IPS-18c (cell line): Measurements from ENCODE around the gene KRT79.

ENCODE experiments used
- H3K4me3 ChIP-seq: 2 replicates; pipeline ENCODE4 v1.7.0; 2013; ENCODE audit warnings: low read depth, mild to moderate bottlenecking, low read length, moderate library complexity; ENCODE audit not compliant: insufficient read depth
- H3K9me3 ChIP-seq: one replicate; pipeline ENCODE4 v1.6.1; 2013; ENCODE audit warnings: mild to moderate bottlenecking, low read length, moderate library complexity; ENCODE audit not compliant: control insufficient read depth, insufficient read depth

Gene KRT79

DNA sequence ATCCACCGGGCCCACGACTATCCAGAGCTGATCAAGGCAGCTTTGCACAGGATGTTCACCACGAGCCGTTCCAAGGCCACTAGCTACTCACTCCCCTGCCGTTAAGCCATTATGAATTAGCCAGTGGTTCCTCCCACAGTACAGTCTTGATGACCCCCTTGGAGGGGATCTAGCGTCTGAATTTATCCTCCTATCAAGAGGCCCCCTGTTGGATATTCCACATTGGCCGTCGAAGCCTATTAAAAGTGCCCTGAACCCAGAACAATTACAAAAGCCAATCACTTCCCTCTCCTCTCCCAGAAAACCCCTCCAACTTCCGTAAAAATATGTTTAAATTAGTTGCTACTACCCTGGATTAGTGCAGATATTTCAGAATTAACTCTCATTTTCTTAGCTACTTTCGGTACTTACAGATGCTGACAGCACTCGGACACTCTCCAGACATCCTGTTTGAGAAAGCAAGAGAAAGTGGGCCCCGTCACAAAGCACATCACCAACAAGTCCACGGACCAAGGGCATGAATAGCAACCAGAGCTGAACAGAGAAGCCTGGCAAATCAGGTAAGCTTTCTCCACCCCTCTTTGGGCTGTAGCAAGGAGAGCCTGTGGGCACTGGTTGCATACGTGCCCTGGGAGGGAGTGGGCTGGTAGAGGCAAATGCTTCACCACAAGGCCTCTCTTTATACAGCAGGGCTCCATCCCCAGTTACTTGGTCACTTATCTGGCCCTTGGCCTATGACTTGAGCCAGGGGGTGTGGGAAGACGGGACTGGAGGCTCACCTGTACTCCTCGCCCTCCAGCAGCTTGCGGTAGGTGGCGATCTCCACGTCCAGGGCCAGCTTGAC lies 43.5 kb downstream of the KRT79 start:
- peaks cover under 1% of the 10 kb centered on the region for H3K9me3 ChIP-seq
- H3K4me3 ChIP-seq: no peak overlapping the region

DNA sequence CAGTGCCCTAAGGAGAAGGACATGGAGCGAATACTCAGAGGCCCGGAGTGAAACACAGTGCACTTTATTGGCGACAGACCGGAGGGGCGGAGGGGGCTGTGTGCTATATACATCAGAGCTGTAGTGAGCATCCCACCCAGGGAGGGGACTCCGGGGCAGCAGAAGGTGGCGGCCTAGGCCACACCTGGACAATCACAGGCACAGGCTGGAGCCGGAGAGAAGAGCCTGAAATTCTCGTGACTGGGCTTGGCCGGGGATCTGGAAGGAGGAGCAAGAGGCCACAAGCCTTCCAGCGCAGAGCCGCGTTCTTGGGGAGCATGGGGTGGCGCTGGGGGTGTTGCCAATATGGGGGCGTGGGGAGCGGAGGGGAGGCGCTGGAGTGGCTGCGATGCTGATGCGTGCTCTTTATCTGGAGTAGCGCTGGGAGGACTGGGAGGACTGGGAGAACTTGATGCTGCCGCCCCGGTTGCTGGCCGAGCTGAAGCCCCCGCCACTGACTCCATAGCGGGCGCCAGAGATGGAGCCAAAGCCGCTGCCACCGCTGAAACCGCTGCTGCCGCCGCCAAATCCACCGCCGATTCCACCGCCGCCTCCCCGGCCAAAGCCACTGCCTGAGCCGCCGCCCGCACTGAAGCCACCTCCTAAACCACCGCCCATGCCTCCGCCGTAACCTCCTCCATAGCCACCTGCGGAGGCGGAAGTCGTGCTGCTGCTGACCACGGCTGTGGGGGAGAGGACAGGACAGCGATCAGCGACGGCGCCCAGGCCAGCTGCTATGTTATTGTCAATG lies 44.3 kb downstream of the KRT79 start:
- no peaks in the 10 kb centered on the region for H3K9me3 ChIP-seq
- H3K4me3 ChIP-seq: no peak overlapping the region

DNA sequence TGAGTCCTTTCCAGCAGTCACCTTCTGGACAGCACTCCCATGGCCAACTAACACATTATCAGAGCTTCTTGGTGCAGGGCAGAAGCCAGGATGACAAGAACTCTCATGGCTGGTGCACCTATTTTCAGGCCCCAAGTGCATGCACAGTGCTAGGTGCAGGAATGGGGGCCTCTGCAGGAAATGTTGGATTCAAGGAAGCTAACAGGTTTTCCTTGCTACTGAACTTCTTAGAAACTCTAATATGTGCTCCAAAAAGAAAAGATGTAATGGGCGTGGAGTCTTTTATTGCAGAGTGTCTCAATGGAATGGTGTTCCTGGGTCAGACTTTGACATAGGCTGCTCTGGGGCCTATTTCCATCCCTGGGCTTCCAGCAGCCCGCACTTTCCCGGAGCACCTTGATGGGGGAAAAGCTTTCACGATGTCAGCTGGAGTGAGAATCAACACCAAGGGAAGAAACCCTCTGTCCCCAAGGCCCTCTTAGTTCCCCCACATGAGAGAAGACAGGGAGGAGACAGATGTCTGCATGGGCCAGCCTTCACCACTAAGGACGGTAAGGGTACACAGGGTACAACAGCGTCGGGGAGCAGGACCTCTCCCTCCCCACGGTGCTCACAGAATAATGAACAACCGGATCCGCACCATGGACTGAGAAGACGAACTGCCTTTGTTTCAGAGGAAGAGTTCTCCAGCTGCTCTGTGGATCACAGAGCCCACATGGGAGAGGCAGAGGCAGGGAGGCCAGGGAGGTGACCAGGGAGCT lies 45.1 kb downstream of the KRT79 start:
- H3K4me3 ChIP-seq: no peak overlapping the region
- H3K9me3 ChIP-seq: no peaks in the 10 kb centered on the region

DNA sequence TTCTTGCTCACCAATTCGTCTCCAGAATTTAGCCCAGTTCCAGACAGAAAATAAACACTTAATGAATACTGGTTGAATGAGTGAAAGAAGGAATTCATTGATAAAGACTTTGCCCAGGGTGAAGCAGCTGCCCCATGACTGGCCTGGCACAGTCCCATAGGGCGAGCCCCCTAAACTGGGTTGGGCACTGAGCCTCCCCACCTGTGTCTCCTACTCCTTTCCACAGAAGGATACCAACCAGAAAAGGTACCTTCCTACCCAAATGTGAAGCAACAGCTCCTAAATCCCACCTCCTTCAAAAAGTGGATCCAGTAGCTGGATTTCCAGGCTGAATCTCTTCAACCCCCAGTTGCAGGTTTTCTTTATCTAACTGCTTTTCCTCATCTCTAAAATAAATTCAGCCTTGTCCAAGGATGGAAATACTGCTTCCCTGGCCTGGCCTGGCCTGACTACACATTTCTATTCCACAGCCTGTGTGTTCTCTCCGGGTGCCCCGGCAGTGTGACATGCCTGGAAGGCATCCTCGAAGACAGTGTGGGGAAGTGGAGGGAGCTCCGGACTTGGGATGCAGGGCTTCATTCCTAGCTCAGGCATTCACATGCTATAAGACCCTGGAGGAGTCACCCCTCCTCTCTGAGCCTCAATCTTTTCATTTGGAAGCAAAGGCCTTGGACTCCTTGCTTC lies 45.8 kb downstream of the KRT79 start:
- H3K9me3 ChIP-seq: no peaks in the 10 kb centered on the region
- no peak overlapping the region for H3K4me3 ChIP-seq

DNA sequence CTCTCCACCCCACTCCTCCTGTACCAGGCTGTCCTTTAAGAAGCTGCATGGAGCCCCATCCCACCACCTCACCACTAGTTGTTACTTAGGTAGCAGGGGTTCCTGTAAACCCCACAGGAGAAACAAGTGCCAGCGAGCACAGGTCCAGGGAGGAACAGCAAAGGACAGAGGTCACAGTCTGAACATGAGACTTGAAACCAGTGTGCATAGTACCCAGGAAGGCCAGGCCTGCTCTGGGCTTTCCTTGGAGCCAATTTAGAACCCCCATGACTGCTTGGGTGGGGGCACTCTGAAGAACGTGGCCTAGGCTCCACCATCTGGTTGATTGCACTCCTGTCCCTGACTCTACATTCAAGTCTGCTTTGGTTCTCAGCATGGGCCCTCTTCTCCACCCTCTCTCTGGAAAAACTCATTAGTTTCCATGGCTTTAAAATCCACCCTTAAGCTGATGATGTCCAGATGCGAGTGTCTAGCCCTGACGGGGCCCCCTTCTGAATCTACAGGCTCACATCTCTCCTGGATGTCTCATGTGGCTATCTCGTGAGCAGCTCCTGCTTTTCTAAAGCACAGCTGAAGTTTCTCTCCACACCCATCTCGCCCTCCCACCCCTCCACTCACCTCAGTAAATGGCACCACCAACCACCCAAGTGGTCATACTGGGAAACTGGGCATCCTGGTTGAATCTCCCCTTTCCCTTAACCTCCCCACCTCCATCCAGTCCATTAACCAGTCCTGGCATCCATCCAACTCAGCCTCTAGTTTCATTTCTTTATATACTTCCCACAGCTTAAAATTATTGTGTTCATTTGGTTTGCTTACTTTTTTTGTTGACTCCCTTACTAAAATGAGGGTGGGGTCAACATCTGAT lies 46.6 kb downstream of the KRT79 start:
- Histone ChIP-seq H3K4me3 (no peak overlapping the region), H3K9me3 (no peaks in the 10 kb centered on the region)

DNA sequence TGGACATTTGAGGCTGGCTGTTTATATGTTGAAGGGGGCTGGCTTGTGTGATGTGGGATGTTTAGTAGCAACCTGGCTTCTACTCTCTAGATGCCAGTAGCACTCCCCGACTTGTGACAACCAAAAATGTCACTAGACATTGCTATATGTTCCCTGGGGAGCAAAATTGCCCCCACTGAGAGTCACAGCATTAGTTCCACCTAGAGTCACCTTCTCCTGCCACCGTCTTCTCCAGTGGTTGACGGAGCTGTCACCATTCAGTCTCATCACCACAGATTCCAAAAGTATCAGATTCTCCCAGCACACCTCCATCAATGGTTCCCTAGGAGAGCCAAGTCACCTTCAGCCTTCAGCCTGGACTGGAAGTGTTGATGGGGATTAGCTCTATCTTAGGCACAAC lies 49.2 kb downstream of the KRT79 start:
- Histone ChIP-seq H3K9me3 (no peaks in the 10 kb centered on the region), H3K4me3 (no peak overlapping the region)

DNA sequence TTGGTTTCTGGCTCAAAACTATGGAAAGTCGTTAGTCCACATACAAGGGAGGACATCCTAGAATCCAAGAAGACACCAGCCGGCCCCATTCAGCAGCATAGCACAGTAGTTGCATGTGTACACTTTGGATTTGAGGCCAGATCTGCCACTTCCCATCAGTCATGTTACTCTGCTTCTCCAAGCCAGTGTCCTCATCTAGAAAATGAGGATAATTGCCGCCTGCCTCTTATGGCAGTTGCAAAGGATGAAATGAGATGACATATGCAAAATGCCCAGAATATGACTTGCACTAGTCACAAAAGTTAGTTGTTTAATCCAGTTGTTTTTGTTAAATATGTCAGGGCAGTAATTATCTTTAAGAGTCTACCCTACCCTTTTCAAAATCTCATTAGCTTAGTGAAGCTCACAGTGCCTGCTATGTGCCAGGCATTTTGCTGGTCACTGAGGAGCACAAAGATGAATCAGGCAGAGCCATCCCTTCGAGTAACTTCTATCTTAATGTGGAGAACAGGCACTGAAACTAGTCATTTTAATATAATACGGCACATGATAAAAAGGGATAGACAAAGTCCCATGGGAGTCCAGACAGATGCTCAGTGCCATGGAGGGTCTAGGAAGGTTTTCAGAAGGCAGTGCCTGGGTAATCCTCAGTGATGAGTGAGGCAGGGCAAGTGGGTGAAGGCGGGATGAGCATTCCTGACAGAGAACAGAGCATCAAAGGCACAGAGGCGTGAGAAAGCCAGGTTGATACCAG lies 50.4 kb downstream of the KRT79 start:
- Histone ChIP-seq H3K9me3 (no peaks in the 10 kb centered on the region), H3K4me3 (no peak overlapping the region)

DNA sequence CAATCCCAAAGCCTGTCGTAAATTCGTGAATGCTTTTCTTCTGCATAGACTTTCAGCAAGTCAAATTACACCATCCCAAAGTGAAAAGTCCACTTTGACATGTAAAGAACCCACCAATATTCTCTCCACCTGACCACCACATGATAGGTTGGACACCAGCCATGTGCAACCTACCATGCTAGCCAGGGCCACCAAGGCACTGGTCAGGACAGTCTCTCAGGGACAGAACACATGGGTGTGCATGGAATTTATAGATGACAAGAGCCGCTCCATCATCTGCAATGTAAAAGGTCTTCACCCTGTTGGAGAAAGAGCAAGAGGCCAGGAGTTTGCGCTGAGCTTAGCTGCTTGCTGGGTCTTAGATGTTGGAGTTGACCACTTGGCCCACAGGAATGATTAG lies 51.6 kb downstream of the KRT79 start:
- Histone ChIP-seq H3K9me3 (no peaks in the 10 kb centered on the region), H3K4me3 (no peak overlapping the region)

DNA sequence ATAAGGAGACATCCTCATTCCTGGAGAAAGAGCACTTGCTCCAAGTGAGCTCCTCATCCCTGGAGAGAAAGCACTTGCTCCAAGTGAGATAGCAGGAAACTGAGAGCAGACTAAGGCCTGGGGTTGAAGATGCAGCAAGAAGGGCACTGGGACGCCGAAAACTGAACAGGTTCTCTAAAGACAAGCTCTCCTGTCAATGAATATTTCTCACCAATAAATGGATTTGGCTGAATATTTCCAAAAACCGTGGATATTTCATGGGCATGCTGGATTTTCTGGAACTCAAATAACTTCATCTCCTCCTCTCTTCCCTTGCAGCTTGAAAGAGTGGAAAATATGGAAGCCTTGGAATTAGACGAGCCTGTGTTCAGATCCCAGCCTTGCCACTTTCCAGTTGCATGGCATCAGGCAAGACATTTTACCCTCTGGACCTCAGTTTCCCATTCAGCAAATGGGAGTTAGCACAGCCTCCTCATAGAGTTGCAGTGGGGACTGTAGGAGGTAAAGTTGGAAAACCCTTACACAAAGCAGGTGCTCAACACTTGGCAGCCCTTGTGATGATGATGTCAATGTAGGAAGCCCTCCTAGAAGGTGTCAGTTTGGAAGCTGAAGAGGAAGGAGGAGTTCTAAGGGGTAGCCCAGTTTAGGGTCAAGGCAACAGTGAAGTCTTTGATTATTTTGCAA lies 52.6 kb downstream of the KRT79 start:
- H3K4me3 ChIP-seq: no peak overlapping the region
- H3K9me3 ChIP-seq: no peaks in the 10 kb centered on the region

DNA sequence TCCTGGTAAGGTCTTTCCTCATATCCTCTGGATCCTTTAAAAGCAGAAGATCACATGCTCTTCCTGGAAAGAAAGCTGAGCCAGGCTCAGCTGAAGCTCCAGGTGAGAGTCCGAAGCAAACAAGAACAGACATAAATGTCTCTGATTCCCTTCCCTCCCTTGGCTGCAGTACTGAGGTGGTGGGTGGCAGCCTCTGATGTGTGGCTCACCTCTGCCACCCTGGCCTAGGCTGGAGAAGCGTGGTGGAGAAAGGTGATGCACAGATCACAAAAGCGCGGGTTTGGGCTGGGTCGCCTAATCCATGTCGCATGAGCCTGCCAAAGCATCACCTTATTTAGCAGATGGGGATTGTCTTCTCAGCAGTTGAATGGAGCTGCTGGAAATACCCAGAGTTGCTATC lies 54.2 kb downstream of the KRT79 start:
- Histone ChIP-seq H3K4me3 (no peak overlapping the region), H3K9me3 (no peaks in the 10 kb centered on the region)

DNA sequence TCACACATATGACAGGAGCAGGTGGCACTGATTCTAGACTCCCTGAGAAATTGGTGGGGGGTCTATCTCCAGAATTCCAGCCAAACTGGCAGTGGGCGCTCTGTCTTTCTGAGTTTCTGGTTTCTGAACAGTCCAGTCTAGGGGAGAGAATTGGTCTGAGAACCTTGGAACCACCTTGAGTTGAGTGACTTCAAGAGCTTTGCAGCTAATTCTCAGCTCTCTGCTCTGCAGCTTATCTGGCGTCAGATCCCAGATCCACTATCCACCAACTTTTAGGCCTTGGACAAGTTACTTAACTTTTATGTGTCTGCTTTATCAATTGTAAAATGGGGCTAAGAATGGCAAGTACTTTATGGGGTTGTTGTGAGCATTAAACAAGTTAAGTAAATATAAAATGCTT lies 55.3 kb downstream of the KRT79 start:
- no peaks in the 10 kb centered on the region for H3K9me3 ChIP-seq
- no peak overlapping the region for H3K4me3 ChIP-seq

DNA sequence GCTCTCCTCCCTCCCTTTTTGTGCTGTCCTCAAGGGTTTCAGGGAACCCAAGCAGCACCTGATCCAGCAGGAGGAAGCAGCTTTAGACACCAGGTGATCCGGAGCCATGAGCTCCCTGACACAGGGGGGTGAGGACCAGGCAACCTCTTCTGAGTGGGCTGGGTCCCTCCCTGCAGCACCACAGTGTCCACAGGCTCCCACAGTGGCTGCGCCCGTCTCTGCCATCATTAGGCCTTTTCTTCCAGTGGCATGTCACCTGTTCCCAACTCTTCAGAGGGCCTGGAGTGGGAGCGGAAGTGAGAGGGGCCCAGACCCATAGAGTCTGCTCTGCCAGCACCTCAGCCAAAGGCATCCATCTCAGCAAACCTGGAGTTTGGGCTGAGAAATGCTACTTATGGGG lies 56.5 kb downstream of the KRT79 start:
- H3K4me3 ChIP-seq: no peak overlapping the region

DNA sequence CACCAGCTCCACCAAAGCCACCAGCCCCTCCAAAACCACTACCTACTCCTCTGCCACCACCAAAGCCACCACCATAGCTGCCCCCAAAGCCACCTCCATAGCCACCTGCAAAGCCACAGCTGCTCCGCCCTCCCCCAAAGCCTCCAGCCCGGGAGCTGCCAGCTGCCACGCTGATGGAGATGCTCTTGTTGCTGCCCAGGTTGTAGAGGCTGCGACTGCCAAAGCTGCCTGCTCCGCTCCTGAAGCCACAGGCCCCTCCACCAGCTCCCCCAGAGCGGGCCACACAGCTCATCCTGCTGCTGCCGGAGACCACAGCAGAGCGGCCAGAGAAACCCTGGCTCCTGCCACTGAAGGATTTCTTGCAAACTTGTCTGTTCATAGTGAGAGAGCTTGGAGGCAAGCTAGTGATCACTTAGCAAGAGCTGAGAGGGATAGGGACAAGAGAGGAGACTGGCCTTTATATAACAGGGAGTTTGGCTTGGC lies 57.2 kb downstream of the KRT79 start, which contains the start of gene KRT76:
TSS of gene KRT76 (minus strand) at position 433 of the 483 bp plus-strand sequence. CDS start at position 379, 54 bp downstream.
- Histone ChIP-seq H3K9me3 (no peaks in the 10 kb centered on the region), H3K4me3 (no peak within 1 kb of the TSS)

More for the DNA sequence above, 56.5 kb downstream of the KRT79 start:
- H3K9me3 ChIP-seq: no peaks in the 10 kb centered on the region

DNA sequence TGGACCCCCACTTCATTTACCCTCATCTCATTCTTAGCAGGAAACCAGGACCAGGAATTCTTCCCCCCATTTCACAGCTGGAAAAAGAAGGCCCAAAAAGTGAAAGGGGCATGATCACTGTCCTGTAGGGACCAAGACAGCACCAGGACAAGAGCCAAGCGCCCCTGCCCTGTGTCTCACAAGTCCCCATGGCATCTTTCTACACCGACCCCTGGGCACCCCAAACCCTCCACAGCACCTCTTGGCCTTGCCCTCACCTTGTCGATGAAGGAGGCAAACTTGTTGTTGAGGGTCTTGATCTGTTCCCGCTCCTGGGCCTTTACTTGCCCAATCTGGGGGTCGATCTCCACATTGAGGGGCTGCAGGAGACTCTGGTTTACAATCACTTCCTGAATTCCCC lies 57.7 kb downstream of the KRT79 start:
- Histone ChIP-seq H3K9me3 (no peaks in the 10 kb centered on the region), H3K4me3 (no peak overlapping the region)

DNA sequence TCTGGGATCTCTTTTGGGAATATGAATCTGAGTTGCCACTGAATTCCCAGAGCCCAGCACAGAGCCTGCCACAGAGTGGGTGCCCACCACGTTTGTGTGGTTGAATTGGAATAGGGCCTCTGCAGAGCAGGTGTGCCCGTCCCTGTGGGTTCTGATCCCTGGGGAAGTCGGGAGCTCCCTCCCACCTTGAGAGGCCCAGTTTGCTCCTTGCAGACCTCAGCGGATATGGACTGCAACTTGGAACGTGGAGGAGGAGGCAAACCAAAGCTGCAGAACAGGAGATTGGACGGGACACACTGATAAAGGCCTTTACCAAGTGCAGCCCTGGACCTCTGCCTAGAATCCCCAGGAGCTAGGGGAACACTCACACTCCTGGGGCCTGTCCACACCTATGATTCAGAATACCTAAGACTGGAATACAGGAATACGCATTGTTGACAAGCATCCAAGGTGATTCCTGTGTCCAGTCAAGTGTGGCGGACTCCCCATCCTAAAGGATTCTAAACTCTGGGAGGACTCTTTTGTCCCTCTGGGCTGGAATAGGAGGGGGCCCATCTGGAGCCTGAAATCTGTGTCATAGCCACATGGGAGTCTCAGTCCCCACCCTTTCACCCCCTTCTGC lies 59.4 kb downstream of the KRT79 start:
- no peak overlapping the region for H3K4me3 ChIP-seq
- H3K9me3 ChIP-seq: no peaks in the 10 kb centered on the region
